Natural killer cell (primary cell): ENCODE measurements around the gene RNPC3. TPM values are rescaled to one million over a fixed set of nuclear protein-coding genes. Genes with fewer than 3 reads are reported as not detected.

Experiments
- ATAC-seq, 3 donors: fragments of 150-1000 bp in 2 of 3; fragments of 200-7000 bp in 1 of 3; cut with Tn5 transposase; 1 replicate in 1 of 3; 2 replicates in 2 of 3; pipeline ENCODE4 v1.10.0; 2021; ENCODE audit warnings: mild to moderate bottlenecking in 2 of 3, moderate library complexity in 2 of 3
- DNase-seq, 2 donors: peaks; one replicate each; pipeline versions ENCODE4 v3.0.0 to v3.0.0-alpha.2; 2013 to 2021; ENCODE audit warnings: mixed read lengths in 1 of 2
- H3K27ac ChIP-seq: one replicate; pipeline ENCODE4 v1.5.1; 2013; ENCODE audit warnings: mild to moderate bottlenecking, low read length
- H3K27me3 ChIP-seq: one replicate; pipeline ENCODE4 v1.6.1; 2013; ENCODE audit warnings: low read length; ENCODE audit not compliant: control insufficient read depth, insufficient read depth
- H3K36me3 ChIP-seq: one replicate; pipeline ENCODE4 v1.6.1; 2013; ENCODE audit warnings: low read length; ENCODE audit not compliant: control insufficient read depth, insufficient read depth
- H3K4me1 ChIP-seq: one replicate; pipeline ENCODE4 v1.6.1; 2013; ENCODE audit warnings: low read length; ENCODE audit not compliant: control insufficient read depth, insufficient read depth
- H3K4me3 ChIP-seq: one replicate; pipeline ENCODE4 v1.5.1; 2013; ENCODE audit warnings: low read length
- H3K9me3 ChIP-seq: one replicate; pipeline ENCODE4 v1.6.1; 2013; ENCODE audit warnings: low read length; ENCODE audit not compliant: control insufficient read depth, insufficient read depth
- H3K27ac Mint-ChIP-seq, 2 donors: one replicate each; pipeline ENCODE4 v1.8.0; 2022; ENCODE audit warnings: mild to moderate bottlenecking in 2 of 2, mixed read lengths in 2 of 2, moderate library complexity in 1 of 2
- H3K27me3 Mint-ChIP-seq, 2 donors: one replicate each; pipeline ENCODE4 v1.8.0; 2022; ENCODE audit warnings: low read depth in 2 of 2, mixed read lengths in 2 of 2
- H3K36me3 Mint-ChIP-seq: one replicate; pipeline ENCODE4 v1.8.0; 2022; ENCODE audit warnings: mixed read lengths
- H3K4me1 Mint-ChIP-seq, 2 donors: one replicate each; pipeline ENCODE4 v1.8.0; 2022; ENCODE audit warnings: mixed read lengths in 2 of 2
- H3K4me3 Mint-ChIP-seq: one replicate; pipeline ENCODE4 v1.8.0; 2022; ENCODE audit warnings: mild to moderate bottlenecking, moderate library complexity, mixed read lengths
- H3K9me3 Mint-ChIP-seq, 2 donors: one replicate each; pipeline ENCODE4 v1.8.0; 2022; ENCODE audit warnings: mixed read lengths in 2 of 2
- WGBS: methylation state at CpG from one replicate; pipeline ENCODE4 v1.1.7; 2013; ENCODE audit warnings: missing lambda C conversion rate; ENCODE audit not compliant: insufficient coverage; 5-methylcytosine and 5-hydroxymethylcytosine counted together
- intact Hi-C: fragments of 100-400 bp; cut with micrococcal nuclease; formaldehyde crosslinking; loops from one replicate; pipeline ENCODE4 v1.14.2; 2022
- total RNA-seq, 4 donors: library from RNA; stranded (reverse); fragments of 120-200 nt in 1 of 4; gene quantifications; one replicate each; pipeline versions ENCODE4 v1.2.3 to v1.2.4, GENCODE V29; 2013 to 2022
- TF ChIP-seq, protein P1 (sequence below): fragments of 200-600 bp; IDR thresholded peaks from one replicate; pipeline ENCODE4 v1.8.0; 2022; ENCODE audit warnings: antibody characterized with exemption

The RNPC3 gene
- total RNA-seq, 3 donors from 2014 or later (not counting 1 experiment from before 2014, with no cell fraction given) = 42.9 to 56.7 (median 44.8) TPM

DNA sequence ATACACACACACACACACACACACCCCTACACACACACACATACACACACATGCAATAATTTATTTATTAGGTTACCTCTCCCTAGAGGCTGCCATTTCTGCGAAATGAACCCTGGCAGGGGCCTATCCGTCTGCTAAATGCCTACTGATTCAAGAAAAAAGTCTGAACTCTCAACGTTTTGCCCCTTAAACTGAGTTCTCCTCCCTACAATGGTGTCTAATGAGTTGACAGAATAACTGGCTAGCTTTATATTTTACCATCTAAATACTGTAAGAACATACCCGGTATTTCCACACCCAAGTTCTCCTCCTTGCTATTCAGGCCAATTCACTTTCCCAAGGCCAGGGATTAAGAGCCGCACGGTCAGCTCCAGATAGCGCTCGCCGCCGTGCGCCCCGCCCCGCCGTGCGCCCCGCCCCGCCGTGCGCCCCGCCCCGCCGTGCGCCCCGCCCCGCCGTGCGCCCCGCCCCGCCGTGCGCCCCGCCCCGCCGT is 339 bp upstream of the RNPC3 start:
- H3K36me3 ChIP-seq = peaks cover 7% of the 10 kb centered on the region
- H3K27ac ChIP-seq = no peak overlapping the region
- TF ChIP-seq, protein P1, sequence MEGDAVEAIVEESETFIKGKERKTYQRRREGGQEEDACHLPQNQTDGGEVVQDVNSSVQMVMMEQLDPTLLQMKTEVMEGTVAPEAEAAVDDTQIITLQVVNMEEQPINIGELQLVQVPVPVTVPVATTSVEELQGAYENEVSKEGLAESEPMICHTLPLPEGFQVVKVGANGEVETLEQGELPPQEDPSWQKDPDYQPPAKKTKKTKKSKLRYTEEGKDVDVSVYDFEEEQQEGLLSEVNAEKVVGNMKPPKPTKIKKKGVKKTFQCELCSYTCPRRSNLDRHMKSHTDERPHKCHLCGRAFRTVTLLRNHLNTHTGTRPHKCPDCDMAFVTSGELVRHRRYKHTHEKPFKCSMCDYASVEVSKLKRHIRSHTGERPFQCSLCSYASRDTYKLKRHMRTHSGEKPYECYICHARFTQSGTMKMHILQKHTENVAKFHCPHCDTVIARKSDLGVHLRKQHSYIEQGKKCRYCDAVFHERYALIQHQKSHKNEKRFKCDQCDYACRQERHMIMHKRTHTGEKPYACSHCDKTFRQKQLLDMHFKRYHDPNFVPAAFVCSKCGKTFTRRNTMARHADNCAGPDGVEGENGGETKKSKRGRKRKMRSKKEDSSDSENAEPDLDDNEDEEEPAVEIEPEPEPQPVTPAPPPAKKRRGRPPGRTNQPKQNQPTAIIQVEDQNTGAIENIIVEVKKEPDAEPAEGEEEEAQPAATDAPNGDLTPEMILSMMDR = no peak
- H3K27me3 Mint-ChIP-seq = peaks cover 0 to 10% of the 10 kb centered on the region in 2 donors
- peak in 1 of 2 donors; percentile 65 for DNase-seq
- no peaks in the 10 kb centered on the region for H3K9me3 ChIP-seq
- no peaks in the 10 kb centered on the region for H3K27me3 ChIP-seq
- peak; percentile 2 to 6 (median 4) for ATAC-seq
- peak overlapping the region; percentile 79 for H3K4me3 Mint-ChIP-seq
- intact Hi-C loops = no loop called here
- H3K27ac Mint-ChIP-seq = peak overlapping the region; percentile 94 to 96
- peaks cover 6% of the 10 kb centered on the region for H3K4me1 ChIP-seq
- no peaks in the 10 kb centered on the region for H3K36me3 Mint-ChIP-seq
- peaks cover 28 to 36% of the 10 kb centered on the region in 2 donors for H3K4me1 Mint-ChIP-seq
- peak overlapping the region; percentile 36 for H3K4me3 ChIP-seq
- no peaks in the 10 kb centered on the region for H3K9me3 Mint-ChIP-seq
- WGBS = 3% methylated on average over 13 of the region's 34 CpGs

DNA sequence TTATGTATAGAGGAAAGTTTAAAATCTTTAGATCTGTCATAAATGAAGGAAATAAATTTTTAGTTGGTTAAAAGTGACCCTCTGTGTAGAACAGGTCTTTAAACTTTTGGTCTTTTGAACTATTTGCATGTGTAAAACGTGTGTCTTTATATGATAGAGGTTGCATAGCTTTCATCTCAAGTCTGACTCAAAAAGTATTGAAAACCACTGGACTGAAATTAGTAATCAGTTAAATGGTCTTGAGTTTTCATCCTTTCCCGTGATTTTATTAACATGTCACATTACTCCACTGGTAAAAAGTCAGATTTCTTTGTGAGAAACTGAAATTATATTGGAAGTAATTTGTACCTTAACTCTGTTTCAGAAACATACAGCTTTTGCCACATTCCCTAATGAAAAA is 1.8 kb downstream of the RNPC3 start:
- Mint-ChIP-seq H3K9me3 (no peaks in the 10 kb centered on the region), H3K36me3 (no peaks in the 10 kb centered on the region), H3K4me1 (peaks cover 47 to 54% of the 10 kb centered on the region in 2 donors), H3K27me3 (peaks cover 0 to 10% of the 10 kb centered on the region in 2 donors), H3K27ac (peak overlapping the region in 1 of 2 donors; percentile 96), H3K4me3 (peak overlapping the region; percentile 98)
- H3K27ac ChIP-seq = no peak overlapping the region
- ATAC-seq = no peak
- DNase-seq = no peak
- peaks cover 9% of the 10 kb centered on the region for H3K36me3 ChIP-seq
- TF ChIP-seq, protein P1 = no peak
- H3K27me3 ChIP-seq = no peaks in the 10 kb centered on the region
- H3K4me1 ChIP-seq = peaks cover 6% of the 10 kb centered on the region
- intact Hi-C loops = no loop called here
- 42% methylated on average over 1 of the region's 2 CpGs for WGBS
- no peak overlapping the region for H3K4me3 ChIP-seq
- H3K9me3 ChIP-seq = no peaks in the 10 kb centered on the region

DNA sequence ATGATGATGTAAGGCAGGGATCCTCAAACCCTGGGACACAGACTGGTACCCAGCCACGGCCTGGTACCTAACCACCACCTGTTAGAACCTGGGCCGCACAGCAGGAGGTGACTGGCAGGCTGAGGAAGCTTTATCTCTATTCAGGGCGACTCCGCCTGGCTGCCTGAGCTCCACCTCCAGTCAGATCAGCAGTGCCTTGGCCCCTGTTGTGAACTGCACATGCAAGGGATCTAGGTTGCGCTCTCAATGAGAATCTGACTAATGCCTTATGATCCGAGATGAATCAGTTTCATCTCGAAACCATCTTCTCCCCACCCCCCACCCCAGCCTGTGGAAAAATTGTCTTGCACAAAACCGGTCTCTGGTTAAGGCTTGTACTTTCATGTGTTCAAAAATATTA is 4.2 kb downstream of the RNPC3 start:
- intact Hi-C loops = no loop called here
- 82% methylated on average over 7 of the region's 8 CpGs for WGBS
- Histone ChIP-seq H3K27me3 (no peaks in the 10 kb centered on the region), H3K9me3 (no peaks in the 10 kb centered on the region), H3K4me1 (peaks cover 5% of the 10 kb centered on the region), H3K36me3 (peaks cover 20% of the 10 kb centered on the region), H3K4me3 (no peak overlapping the region), H3K27ac (no peak overlapping the region)
- H3K4me3 Mint-ChIP-seq = no peak overlapping the region
- TF ChIP-seq, protein P1 = no peak
- DNase-seq (peak in 1 of 2 donors; percentile 20), ATAC-seq (no peak)
- H3K36me3 Mint-ChIP-seq = no peaks in the 10 kb centered on the region
- H3K9me3 Mint-ChIP-seq = no peaks in the 10 kb centered on the region
- H3K27ac Mint-ChIP-seq = no peak overlapping the region
- peaks cover 0 to 1% of the 10 kb centered on the region in 2 donors for H3K27me3 Mint-ChIP-seq
- H3K4me1 Mint-ChIP-seq = peaks cover 57% of the 10 kb centered on the region in 2 donors

DNA sequence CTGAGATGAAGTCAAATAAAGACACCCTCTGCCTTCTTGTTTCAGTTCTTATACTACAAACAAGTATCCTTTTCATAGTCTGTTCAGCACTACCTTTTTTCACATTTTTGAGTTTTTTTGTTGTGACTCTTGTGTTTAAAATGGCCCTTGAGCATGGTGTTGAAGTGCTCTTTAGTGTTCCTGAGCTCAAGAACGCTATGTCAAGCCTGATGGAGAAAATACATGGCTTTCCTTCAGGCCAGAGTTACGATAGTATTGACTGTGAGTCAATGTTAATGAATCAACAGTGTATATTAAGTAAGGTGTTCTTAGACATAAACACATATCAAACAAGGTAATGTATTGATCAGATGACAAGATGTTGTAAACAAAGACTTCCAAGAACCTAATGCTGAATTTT is 12.7 kb downstream of the RNPC3 start:
- peaks cover under 1% of the 10 kb centered on the region in 2 donors for H3K4me1 Mint-ChIP-seq
- Histone ChIP-seq H3K4me3 (no peak overlapping the region), H3K36me3 (peaks cover 80% of the 10 kb centered on the region), H3K27me3 (no peaks in the 10 kb centered on the region), H3K27ac (no peak overlapping the region), H3K9me3 (no peaks in the 10 kb centered on the region), H3K4me1 (no peaks in the 10 kb centered on the region)
- H3K9me3 Mint-ChIP-seq = no peaks in the 10 kb centered on the region
- H3K4me3 Mint-ChIP-seq = no peak overlapping the region
- ATAC-seq (no peak), DNase-seq (no peak)
- 96% methylated on average over 2 of the region's 2 CpGs for WGBS
- no peaks in the 10 kb centered on the region for H3K27me3 Mint-ChIP-seq
- H3K36me3 Mint-ChIP-seq = peaks cover 9% of the 10 kb centered on the region
- TF ChIP-seq, protein P1 = no peak
- no peak overlapping the region for H3K27ac Mint-ChIP-seq
- intact Hi-C loops = no loop called here
